Chondrocyte (in vitro differentiated cells): ENCODE data around the gene MIER3. TPM values are rescaled to one million over a fixed set of nuclear protein-coding genes. Genes with fewer than 3 reads are reported as not detected.

ENCODE experiments used
- DNase-seq: peaks from one replicate; pipeline ENCODE4 v3.0.0; 2021; ENCODE audit warnings: mixed read lengths, low spot score
- H3K27ac Mint-ChIP-seq: one replicate; pipeline ENCODE4 v1.8.0; 2021; ENCODE audit warnings: mild to moderate bottlenecking, moderate library complexity, mixed read lengths; ENCODE audit not compliant: unreplicated experiment
- H3K27me3 Mint-ChIP-seq: 2 replicates; pipeline ENCODE4 v1.8.0; 2021; ENCODE audit warnings: low read depth, mixed read lengths
- H3K36me3 Mint-ChIP-seq: 2 replicates; pipeline ENCODE4 v1.8.0; 2021; ENCODE audit warnings: low read depth, mixed read lengths
- H3K4me1 Mint-ChIP-seq: 2 replicates; pipeline ENCODE4 v1.8.0; 2021; ENCODE audit warnings: low read depth, mild to moderate bottlenecking, mixed read lengths
- H3K4me3 Mint-ChIP-seq: one replicate; pipeline ENCODE4 v1.8.0; 2021; ENCODE audit warnings: mild to moderate bottlenecking, moderate library complexity, mixed read lengths; ENCODE audit not compliant: unreplicated experiment
- H3K9me3 Mint-ChIP-seq: 2 replicates; pipeline ENCODE4 v1.8.0; 2021; ENCODE audit warnings: low read depth, mixed read lengths
- CTCF ChIP-seq: fragments of 200-600 bp; sonication (generic); IDR thresholded peaks from 2 replicates; pipeline ENCODE4 v1.5.0; 2021; ENCODE audit warnings: antibody characterized with exemption, mild to moderate bottlenecking, moderate library complexity
- total RNA-seq: library from RNA; stranded (reverse); gene quantifications from 3 replicates; pipeline ENCODE4 v1.2.1, GENCODE V29; 2021

The MIER3 gene
- total RNA-seq, 1 donor from 2014 or later = 25.7 TPM

GRCh38 chr5:56900395-56900794 is 51.5 kb downstream of the MIER3 start:
- Mint-ChIP-seq H3K4me3 (no peak overlapping the region), H3K27ac (no peak overlapping the region), H3K4me1 (no peaks in the 10 kb centered on the region), H3K36me3 (peaks cover 5% of the 10 kb centered on the region), H3K9me3 (peaks cover 3% of the 10 kb centered on the region), H3K27me3 (no peaks in the 10 kb centered on the region)
- TF ChIP-seq CTCF = no peak
- no peak for DNase-seq

- H3K36me3 Mint-ChIP-seq = peaks cover 9% of the 10 kb centered on the region
Observed at GRCh38 chr5:56898213-56898612, 53.7 kb downstream of the MIER3 start.

GRCh38 chr5:56896763-56897162 is 55.2 kb downstream of the MIER3 start:
- Mint-ChIP-seq H3K36me3 (peaks cover 13% of the 10 kb centered on the region), H3K27me3 (no peaks in the 10 kb centered on the region), H3K4me1 (no peaks in the 10 kb centered on the region), H3K9me3 (no peaks in the 10 kb centered on the region), H3K27ac (no peak overlapping the region), H3K4me3 (no peak overlapping the region)
- TF ChIP-seq CTCF = no peak
- no peak for DNase-seq

More at GRCh38 chr5:56898213-56898612, 53.7 kb downstream of the MIER3 start:
- no peak for DNase-seq
- H3K27me3 Mint-ChIP-seq = no peaks in the 10 kb centered on the region
- H3K27ac Mint-ChIP-seq = no peak overlapping the region
- no peaks in the 10 kb centered on the region for H3K4me1 Mint-ChIP-seq
- H3K9me3 Mint-ChIP-seq = no peaks in the 10 kb centered on the region
- H3K4me3 Mint-ChIP-seq = no peak overlapping the region
- TF ChIP-seq CTCF = no peak

- Mint-ChIP-seq H3K4me1 (no peaks in the 10 kb centered on the region), H3K36me3 (peaks cover 30% of the 10 kb centered on the region), H3K27ac (no peak overlapping the region), H3K27me3 (no peaks in the 10 kb centered on the region), H3K9me3 (no peaks in the 10 kb centered on the region), H3K4me3 (no peak overlapping the region)
- DNase-seq = no peak
- no peak for TF ChIP-seq CTCF
Observed at GRCh38 chr5:56893251-56893951, 58.5 kb downstream of the MIER3 start.

- Mint-ChIP-seq H3K9me3 (no peaks in the 10 kb centered on the region), H3K27me3 (no peaks in the 10 kb centered on the region), H3K27ac (no peak overlapping the region), H3K4me3 (no peak overlapping the region), H3K4me1 (no peaks in the 10 kb centered on the region), H3K36me3 (peaks cover 38% of the 10 kb centered on the region)
- DNase-seq = no peak
- no peak for TF ChIP-seq CTCF
Observed at GRCh38 chr5:56881571-56881970, 70.4 kb downstream of the MIER3 start.
